ENCODE results near the gene LAMTOR2.

DNA sequence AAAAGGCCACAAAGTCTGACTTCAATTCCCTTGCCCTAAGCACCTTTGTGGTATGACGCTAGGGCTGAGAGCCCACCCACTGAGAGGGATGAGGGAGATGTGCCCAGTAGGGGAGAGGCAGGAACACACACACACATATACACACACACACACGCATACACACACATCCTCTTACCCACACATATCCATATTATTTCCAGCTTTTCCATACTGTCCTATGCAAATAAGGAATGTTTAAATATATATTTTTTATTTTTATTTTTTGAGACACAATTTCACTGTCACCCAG lies 9.4 kb downstream of the LAMTOR2 start:
- TF ChIP-seq, protein P1, sequence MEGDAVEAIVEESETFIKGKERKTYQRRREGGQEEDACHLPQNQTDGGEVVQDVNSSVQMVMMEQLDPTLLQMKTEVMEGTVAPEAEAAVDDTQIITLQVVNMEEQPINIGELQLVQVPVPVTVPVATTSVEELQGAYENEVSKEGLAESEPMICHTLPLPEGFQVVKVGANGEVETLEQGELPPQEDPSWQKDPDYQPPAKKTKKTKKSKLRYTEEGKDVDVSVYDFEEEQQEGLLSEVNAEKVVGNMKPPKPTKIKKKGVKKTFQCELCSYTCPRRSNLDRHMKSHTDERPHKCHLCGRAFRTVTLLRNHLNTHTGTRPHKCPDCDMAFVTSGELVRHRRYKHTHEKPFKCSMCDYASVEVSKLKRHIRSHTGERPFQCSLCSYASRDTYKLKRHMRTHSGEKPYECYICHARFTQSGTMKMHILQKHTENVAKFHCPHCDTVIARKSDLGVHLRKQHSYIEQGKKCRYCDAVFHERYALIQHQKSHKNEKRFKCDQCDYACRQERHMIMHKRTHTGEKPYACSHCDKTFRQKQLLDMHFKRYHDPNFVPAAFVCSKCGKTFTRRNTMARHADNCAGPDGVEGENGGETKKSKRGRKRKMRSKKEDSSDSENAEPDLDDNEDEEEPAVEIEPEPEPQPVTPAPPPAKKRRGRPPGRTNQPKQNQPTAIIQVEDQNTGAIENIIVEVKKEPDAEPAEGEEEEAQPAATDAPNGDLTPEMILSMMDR (conservative IDR thresholded peaks at IDR 0.05) = no peak
- no peak for TF ChIP-seq ZFX (IDR thresholded peaks at IDR 0.05)

Measured in C4-2B (cell line).